Measurements from ENCODE around the gene KLK1.
"Not testable (repeated sequence)": the region's sequence is repeated elsewhere in the genome, so short reads cannot be mapped to it uniquely, and the experiment has no call there.

Gene KLK1

DNA sequence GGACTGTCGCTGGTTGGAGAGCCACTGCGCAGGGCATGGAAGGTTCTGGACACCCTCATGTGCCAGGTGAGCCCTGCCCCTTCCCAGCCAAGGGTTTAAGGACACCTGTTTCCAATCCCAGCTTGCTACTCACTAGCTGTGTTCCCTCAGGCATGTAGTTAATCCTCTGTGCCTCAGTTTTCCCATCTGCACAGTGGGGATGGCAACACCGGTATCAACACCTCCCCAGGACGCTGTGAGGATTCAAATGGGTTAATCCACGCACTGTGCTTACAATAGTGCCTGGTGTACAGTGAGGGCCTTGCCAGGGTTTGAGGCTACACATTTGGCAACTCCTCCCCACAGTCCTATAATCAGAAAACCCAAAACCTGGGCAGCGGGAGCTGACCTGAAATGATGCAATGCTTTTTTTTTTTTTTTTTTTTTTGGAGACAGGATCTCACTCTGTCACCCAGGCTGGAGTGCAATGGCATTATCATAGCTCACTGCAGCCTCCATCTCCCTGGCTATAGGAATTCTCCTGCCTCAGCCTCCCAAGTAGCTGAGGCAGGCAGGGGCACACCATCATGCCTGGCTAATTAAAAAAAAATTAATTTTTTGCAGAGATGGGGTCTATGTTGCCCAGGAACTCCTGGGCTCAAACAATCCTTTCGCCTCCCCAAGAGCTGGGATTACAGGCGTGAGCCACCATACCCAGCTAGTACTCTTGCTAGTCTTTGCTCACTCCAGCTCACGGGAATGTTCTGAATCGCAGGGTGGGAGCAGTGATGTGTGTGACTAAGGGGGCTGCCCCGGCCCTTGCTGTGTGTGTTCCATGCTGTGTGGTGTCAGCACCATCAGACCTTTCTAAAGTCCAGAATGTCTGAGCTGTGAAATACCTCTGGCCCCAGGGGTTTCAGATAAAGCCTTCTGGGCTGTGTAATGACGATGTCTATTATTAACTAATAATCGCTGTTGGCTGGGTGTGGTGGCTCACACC, 31.0 kb downstream of the KLK1 start:
- no peak for DNase-seq (ENCODE audit: low spot score)

DNA sequence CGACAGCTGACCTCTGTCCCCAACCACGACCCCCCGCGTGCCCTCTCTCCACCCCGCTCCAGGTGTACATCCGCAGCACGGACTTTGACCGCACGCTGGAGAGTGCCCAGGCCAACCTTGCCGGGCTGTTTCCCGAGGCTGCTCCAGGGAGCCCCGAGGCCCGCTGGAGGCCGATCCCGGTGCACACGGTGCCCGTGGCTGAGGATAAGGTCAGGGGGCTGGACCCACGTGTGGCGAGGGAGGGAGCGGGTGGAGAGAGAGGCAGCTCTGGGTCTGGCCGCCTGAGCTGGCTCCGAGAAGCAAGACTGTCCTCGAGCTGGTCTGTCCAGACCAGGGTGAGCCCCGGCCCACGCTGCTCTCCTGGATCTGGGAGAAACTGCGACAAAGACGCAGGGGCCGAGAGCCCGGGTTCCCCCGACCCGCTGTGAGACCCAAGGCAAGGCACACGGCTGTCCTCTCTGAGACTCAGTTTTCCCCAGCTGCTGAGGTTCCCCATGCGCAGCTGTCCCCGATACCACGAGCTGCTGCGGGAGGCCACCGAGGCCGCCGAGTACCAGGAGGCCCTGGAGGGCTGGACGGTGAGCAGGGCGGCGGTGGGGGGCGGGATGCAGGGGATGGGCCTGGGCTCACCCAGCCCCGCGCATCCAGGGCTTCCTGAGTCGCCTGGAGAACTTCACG, 31.9 kb downstream of the KLK1 start:
- DNase-seq (ENCODE audit: low spot score): no peak

DNA sequence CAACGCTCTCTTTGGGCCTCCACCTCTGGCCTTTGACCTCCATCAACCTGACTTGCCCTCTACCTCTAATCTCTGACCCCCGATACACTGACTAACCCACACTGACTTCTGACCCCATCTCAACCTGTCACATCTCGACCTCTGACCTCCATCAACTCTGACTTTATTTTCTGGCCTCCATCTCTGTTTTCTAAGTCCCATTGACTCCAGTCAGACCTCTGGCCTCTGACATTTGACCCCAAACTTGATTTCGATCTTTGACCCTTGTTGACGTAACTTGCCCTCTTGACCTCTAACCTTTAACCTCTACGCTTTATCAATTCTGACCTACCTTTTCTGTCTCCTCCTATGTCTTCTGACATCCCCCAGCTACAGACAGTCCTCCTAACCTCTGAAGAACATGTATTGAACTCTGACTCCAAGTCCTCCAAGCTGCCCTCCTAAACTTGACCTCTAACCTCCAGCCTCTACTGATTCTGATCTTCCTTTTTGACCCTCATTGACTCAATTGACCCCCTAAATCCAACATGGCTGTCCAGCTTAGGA, 32.6 kb downstream of the KLK1 start:
- no peak for DNase-seq (ENCODE audit: low spot score)

DNA sequence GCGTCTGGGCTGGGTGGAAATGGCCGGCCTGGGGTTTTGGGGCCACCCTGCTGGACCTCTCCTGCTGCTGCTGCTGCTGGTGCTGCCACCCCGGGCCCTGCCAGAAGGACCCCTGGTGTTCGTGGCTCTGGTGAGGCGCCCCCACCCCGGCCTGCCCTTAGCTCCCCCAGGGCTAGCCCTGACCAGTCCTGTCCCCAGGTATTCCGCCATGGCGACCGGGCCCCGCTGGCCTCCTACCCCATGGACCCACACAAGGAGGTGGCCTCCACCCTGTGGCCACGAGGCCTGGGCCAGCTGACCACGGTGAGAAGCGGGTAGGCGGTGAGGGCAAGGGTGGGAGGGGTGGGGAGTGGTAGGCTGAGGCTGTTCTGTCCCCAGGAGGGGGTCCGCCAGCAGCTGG, 33.2 kb downstream of the KLK1 start, which contains the start of gene ACP4:
ACP4 (plus strand) TSS at position 20 of the 400 bp plus-strand sequence; CDS start at position 20, 0 bp downstream.
- DNase-seq (ENCODE audit: low spot score): no peak

DNA sequence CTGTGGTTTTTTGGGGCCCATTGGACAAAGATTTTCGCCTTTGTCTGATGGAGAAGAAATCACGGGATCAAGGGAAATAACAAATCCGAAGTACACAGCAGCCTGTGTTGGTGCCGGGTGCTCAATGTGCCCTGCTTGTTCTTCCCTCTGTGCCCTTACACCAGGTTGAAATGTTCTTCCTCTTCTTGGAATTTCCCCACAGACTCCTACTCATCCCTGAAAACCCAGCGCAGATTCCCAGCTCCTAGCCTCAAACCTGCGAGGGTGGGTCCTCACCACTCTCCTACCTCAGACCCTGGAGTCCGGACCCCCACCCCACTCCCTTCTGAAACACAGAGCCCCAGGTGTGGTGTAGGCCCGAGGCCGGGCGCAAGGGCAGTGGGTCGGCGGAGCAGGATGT, 38.3 kb downstream of the KLK1 start:
- no peak for DNase-seq (ENCODE audit: low spot score)

DNA sequence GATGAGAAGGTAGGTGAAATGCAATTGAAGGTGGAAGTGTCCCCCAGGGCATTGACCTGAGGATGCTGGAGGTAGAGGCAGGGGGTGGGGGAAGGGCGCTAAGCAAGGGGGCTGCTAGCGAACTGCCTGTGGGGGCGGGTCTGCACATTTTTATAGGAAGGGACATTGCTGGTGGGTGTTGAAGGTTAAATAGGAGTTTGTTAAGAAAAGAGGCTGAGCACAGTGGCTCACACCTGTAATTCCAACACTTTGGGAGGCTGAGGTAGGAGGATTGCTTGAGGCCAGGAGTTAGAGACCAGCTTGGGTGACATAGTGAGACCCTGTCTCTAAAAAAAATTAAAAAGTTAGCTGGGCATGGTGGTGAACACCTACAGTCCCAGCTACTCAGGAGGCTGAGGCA, 38.9 kb downstream of the KLK1 start:
- DNase-seq (ENCODE audit: low spot score): no peak

DNA sequence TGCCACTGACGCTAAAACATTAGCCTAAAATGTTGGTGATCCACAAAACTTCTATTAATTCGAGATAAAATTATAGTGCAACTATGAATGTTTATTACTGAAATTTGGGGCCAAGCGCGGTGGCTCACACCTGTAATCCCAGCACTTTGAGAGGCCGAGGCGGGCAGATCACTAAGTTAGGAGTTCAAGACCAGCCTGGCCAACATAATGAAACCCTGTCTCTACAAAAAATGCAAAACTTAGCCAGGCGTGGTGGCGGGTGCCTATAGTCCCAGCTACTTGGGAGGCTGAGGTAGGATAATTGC, 39.8 kb downstream of the KLK1 start:
- DNase-seq (ENCODE audit: low spot score): not testable (repeated sequence)

DNA sequence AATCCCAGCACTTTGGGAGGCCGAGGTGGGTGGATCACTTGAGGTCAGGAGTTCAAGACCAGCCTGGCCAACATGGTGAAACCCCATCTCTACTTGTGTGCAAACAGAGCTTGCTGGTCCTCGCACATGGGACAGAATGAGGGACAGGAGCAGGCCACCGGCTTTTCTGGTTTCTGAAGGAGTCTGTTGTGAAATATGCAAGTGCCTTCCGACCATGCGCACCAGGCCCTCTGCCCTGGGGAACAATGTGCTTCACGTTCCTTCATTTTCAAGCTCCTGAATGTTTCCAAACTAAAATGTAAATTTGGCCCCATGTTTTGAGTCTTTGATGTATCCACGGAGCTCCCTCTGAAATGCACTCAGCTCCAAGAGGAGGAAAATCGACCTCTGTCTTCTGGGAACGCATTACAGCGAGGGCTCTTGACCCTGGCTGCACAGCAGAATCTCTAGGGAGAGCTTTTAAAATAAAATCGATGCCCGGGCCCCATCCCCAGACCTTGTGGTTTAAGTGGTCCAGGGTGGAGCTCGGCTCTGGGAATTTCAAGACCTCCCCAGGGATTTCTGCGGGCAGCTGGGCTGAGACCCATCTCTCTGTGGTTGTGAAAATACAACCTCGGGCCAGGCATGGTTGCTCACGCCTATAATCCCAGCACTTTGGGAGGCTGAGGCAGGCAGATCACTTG, 42.7 kb downstream of the KLK1 start:
- DNase-seq (ENCODE audit: low spot score): no peak

DNA sequence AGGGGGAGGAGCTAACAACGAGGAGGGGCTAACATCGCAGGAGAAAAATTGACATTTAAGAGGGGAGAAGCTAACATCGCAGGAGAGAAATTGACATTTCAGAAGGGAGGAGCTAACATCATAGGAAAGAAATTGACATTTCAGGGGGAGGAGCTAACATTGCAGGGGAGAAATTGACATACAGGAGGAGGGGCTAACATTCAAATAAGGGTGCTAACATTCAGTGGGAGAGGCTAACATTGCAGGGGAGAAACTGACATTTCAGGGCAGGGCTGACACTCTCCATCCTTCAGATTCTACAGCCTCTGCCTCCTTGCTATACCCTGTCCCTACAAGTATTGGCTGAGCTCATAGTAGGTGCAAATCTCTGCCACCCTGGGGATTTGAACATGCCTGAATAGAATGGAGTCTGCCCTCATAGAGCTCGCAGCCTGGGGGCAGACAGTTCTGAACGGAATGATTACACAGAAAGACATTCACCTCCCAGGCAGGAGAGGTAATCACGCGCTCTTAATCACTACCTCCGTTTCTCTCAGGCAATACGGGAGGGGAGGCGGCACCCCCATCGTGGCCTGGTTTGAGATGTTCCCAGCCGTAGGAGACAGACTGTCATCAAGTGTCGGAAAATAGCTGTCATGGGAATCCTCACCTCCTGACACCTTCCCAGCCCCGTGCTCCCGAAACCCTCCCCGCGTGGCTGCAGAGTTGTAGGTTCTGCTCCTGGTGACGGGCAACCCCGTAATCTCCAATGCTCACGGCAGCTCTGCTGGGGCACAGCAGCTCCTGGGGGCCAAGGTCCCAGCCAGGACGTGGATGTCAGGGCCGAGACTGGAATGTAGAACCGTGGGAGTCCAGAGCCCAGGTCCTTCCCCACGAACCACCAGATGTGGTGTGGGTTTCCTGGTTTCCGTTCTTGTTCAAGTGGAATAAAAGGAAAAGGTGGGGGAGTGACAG, 43.8 kb downstream of the KLK1 start:
- DNase-seq (ENCODE audit: low spot score): no peak

DNA sequence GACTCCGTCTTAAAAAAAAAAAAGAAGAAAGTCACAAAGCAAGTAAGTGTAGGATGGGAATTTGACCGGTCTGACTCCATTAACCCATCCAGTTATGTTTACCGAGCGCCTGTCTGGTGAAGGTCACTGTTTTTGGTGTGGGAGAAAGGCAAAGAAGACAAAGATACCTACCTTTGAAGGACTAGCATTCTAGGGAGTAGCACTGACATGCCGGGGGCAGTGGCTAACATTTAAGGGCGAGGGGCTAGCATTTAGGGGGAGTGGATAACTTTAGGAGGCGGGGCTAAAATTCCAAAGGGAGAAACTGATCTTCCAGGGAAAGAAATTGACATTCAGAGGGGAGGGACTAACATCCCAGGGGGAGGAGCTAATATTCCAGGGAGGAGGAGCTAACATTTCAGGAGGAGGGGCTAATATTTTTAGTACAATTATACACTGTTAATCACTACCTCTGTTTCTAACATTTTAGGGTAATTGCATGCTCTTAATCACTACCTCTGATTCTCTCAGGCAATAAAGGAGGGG, 44.6 kb downstream of the KLK1 start:
- DNase-seq (ENCODE audit: low spot score): no peak

DNA sequence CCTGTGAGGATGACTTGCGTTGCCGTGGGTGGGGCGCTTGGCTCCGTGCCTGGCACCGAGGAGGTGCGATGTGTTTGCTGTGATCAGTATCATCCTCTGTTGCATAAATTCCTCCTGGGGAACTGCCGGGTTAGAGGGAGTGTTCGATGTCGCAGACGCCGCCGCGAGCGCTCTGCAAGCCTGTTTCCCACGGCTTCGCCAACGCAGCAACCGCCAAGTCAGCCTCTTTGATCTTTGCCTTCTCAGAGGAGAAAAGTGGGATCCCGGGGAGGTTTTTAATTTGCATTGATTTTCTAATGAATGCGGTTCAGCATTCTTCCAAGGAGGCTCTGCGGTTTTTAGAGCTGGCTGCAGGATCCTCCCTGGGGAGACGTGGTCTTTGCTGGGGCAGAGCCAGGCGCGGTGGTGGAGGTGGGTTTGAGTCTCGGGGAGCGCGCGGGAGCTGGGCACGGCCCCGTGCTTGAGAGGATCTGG, 45.7 kb downstream of the KLK1 start:
- DNase-seq (ENCODE audit: low spot score): peak; percentile 48

DNA sequence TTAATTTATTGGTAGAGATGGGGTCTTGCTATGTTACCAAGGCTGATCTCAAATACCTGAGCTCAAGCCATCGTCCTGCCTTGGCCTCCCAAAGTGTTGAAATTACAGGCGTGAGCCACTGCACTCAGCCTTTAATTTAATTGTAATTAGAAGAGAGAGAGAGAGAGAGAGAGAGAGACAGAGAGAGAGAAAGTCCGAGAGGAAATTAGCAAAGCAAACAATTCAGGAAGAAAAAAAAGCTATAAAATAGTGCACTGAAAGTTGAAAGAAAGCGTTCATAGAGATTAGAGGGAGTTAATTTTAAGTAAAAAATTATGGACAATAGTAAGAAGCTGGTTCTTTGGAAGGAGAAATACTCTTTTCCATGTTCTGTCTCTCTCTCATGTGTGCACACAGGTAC, 46.3 kb downstream of the KLK1 start:
- DNase-seq (ENCODE audit: low spot score): no peak

DNA sequence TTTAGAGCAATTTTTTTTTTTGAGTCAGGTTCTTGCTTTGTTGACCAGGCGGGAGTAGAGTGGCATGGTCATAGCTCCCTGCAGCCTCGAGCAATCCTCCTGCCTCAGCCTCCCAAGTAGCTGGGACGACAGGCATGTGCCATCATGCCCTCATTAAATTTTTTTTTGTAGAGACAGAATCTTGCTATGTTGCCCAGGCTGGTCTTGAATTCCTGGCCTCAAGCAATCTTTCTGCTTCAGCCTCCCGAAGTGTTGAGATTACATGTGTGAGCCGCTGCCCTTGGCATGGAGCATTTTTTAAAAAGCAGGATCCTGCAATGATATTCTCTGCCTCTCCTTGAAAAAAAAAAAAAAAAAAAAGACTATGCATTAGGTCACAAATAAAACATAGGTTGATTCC, 47.5 kb downstream of the KLK1 start:
- no peak for DNase-seq (ENCODE audit: low spot score)

DNA sequence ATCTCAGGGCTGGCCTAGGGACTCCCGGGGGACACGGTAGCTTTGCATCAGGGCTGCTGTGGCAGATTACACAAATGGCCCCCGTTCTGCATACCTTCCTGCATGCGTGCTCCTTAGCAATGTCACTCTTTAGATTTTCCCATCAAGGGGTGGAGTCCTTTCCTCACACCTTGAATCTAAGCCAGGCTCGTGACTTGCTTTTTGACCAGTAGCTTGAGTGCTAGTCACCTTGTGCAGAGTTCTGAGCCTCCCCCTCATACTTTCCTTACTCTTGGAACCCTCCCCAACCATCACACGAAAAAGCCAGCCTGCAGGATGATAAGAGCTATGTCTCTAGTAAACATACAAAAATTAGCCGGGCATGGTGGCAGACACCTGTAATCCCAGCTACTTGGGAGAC, 50.1 kb downstream of the KLK1 start:
- not testable (repeated sequence) for DNase-seq (ENCODE audit: low spot score)

DNA sequence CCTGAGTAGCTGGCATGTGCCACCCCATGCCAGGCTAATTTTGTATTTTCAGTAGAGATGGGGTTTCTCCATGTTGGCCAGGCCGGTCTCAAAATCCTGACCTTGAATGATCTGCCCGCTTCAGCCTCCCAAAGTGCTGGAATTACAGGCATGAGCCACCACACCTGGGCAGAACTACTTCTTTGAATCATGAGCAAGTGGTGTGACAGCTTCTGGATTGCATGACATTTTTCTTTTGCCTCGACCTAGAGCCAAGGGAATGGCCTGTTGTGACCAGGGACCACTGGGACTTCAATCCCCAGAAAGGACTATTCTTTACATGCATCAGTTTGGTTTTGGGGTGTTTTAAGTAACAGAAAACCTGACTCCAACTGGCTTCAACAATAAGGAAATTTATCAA, 50.7 kb downstream of the KLK1 start:
- DNase-seq (ENCODE audit: low spot score): not testable (repeated sequence)

DNA sequence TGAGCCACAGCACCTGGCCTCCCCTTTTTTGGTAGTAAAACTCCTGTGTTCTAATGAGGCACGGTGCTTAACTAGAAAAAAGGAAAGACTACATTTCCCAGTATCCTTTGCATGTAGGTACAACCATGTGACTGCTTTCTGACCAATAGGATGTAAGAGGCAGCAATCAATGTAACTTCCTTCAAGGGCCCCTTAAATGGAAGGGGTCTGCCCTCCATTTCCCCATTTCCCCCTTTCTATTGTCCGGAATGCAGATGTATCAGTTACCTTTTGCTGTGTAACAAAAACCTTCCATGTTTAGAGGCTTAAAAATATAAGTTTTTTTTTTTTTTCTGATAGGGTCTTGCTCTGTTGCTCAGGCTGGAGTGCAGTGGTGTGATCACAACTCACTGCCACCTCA, 51.1 kb downstream of the KLK1 start:
- DNase-seq (ENCODE audit: low spot score): no peak

DNA sequence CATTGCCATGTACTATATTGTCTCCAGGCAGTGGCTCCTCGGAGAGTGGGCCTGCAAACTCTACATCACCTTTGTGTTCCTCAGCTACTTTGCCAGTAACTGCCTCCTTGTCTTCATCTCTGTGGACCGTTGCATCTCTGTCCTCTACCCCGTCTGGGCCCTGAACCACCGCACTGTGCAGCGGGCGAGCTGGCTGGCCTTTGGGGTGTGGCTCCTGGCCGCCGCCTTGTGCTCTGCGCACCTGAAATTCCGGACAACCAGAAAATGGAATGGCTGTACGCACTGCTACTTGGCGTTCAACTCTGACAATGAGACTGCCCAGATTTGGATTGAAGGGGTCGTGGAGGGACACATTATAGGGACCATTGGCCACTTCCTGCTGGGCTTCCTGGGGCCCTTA, 52.7 kb downstream of the KLK1 start:
- no peak for DNase-seq (ENCODE audit: low spot score)

DNA sequence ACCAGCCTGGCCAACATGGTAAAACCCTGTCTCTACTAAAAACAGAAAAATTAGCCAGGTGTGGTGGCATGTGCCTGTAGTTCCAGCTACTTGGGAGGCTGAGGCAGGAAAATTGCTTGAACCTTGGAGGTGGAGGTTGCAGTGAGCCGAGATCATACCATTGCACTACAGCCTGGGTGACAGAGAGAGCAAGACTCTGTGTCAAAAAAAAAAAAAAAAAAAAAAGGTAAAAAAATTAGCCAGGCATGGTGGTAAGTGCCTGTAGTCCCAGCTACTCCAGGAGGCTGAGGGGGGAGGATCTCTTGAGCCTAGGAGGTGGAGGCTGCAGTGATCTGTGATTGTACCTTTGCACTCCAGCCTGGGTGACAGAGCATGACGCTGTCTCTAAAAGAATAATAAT, 53.4 kb downstream of the KLK1 start, which contains the start of gene GPR32:
GPR32 (plus strand) TSS at position 301 of the 400 bp plus-strand sequence. CDS start 137 bp downstream, outside the sequence.
- not testable (repeated sequence) for DNase-seq (ENCODE audit: low spot score)
